NT2/D1 (cell line): ENCODE results near the gene PARD3.

Source experiments
- DNase-seq: peaks from one replicate; pipeline ENCODE4 v3.0.0-alpha.2; 2011; ENCODE audit warnings: low read depth, low spot score
- H3K27me3 ChIP-seq: 2 replicates; pipeline ENCODE4 v1.6.0; 2011; ENCODE audit warnings: mild to moderate bottlenecking; ENCODE audit not compliant: insufficient read length, insufficient read depth
- H3K36me3 ChIP-seq: 2 replicates; pipeline ENCODE4 v1.6.1; 2011; ENCODE audit warnings: mild to moderate bottlenecking, low read length, mixed read lengths; ENCODE audit not compliant: insufficient read depth, insufficient read length
- H3K4me1 ChIP-seq: 2 replicates; pipeline ENCODE4 v1.5.1; 2011; ENCODE audit not compliant: insufficient read depth, insufficient read length
- H3K4me3 ChIP-seq: 2 replicates; pipeline ENCODE4 v1.5.1; 2011; ENCODE audit warnings: low read depth; ENCODE audit not compliant: insufficient read length
- H3K9ac ChIP-seq: 2 replicates; pipeline ENCODE4 v1.6.0; 2011; ENCODE audit warnings: low read depth; ENCODE audit not compliant: insufficient read length
- H3K9me3 ChIP-seq: 2 replicates; pipeline ENCODE4 v1.5.1; 2011; ENCODE audit warnings: mild to moderate bottlenecking, low read length; ENCODE audit not compliant: insufficient read depth
- SUZ12 ChIP-seq: IDR thresholded peaks from 2 replicates; pipeline ENCODE4 v1.6.1; 2011; ENCODE audit not compliant: insufficient read length, insufficient read depth; ENCODE audit errors: extremely low read depth
- YY1 ChIP-seq: IDR thresholded peaks from 2 replicates; pipeline ENCODE4 v1.6.1; 2011; ENCODE audit not compliant: insufficient read length, insufficient read depth
- ZNF274 ChIP-seq: IDR thresholded peaks from 2 replicates; pipeline ENCODE4 v1.6.1; 2011; ENCODE audit warnings: mild to moderate bottlenecking, low read depth, low read length

PARD3 gene

GRCh38 chr10:34555653-34556052, 259.4 kb downstream of the PARD3 start:
- H3K4me3 ChIP-seq: no peak overlapping the region
- no peaks in the 10 kb centered on the region for H3K27me3 ChIP-seq
- no peaks in the 10 kb centered on the region for H3K36me3 ChIP-seq
- no peaks in the 10 kb centered on the region for H3K9me3 ChIP-seq
- DNase-seq: no peak
- H3K4me1 ChIP-seq: peaks cover 2% of the 10 kb centered on the region
- H3K9ac ChIP-seq: no peak overlapping the region
- TF ChIP-seq SUZ12 (no peak), ZNF274 (no peak), YY1 (no peak)

DNA sequence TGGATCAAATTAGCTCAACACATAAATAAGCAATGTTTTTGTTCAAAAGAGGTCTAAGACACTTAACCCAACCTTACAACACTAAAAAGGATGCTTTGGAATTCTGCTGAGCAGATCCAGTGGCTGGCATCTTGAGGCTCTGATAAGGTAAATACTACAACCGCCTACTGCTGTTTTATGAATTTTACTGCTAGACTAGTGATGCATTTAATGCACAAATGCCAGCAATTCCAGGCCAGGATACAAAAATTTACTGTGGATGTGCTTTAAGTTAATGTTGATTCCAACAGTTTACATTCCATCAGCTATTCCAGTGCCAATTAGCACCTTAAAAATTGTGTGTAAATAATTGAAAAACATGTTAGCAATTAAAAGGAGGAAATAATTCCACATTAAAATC, 261.3 kb downstream of the PARD3 start:
- H3K4me3 ChIP-seq: no peak overlapping the region
- H3K36me3 ChIP-seq: no peaks in the 10 kb centered on the region
- no peak for TF ChIP-seq YY1
- TF ChIP-seq SUZ12: no peak
- no peak for TF ChIP-seq ZNF274
- H3K9me3 ChIP-seq: no peaks in the 10 kb centered on the region
- no peaks in the 10 kb centered on the region for H3K27me3 ChIP-seq
- H3K4me1 ChIP-seq: peaks cover 2% of the 10 kb centered on the region
- no peak overlapping the region for H3K9ac ChIP-seq
- DNase-seq: no peak

- no peak for TF ChIP-seq ZNF274
- no peak for TF ChIP-seq SUZ12
- TF ChIP-seq YY1: no peak
- Histone ChIP-seq H3K9ac (no peak overlapping the region), H3K4me1 (peaks cover 2% of the 10 kb centered on the region), H3K27me3 (no peaks in the 10 kb centered on the region), H3K9me3 (no peaks in the 10 kb centered on the region), H3K36me3 (no peaks in the 10 kb centered on the region), H3K4me3 (no peak overlapping the region)
- DNase-seq: no peak
Measured at GRCh38 chr10:34551295-34551694, 263.8 kb downstream of the PARD3 start.

- H3K9me3 ChIP-seq: no peaks in the 10 kb centered on the region
- no peaks in the 10 kb centered on the region for H3K36me3 ChIP-seq
- no peak for TF ChIP-seq SUZ12
- no peak for TF ChIP-seq ZNF274
- no peak for TF ChIP-seq YY1
- H3K27me3 ChIP-seq: no peaks in the 10 kb centered on the region
- H3K9ac ChIP-seq: no peak overlapping the region
- no peak for DNase-seq
- H3K4me1 ChIP-seq: peaks cover 2% of the 10 kb centered on the region
- H3K4me3 ChIP-seq: no peak overlapping the region
Measured at GRCh38 chr10:34549953-34550352, 265.1 kb downstream of the PARD3 start.

- DNase-seq: no peak
- H3K4me1 ChIP-seq: peaks cover 2% of the 10 kb centered on the region
- no peaks in the 10 kb centered on the region for H3K36me3 ChIP-seq
- H3K9me3 ChIP-seq: no peaks in the 10 kb centered on the region
- H3K27me3 ChIP-seq: no peaks in the 10 kb centered on the region
- TF ChIP-seq ZNF274 (no peak), YY1 (no peak), SUZ12 (no peak)
- H3K4me3 ChIP-seq: no peak overlapping the region
- H3K9ac ChIP-seq: no peak overlapping the region
Measured at GRCh38 chr10:34549001-34549400, 266.1 kb downstream of the PARD3 start.

- Histone ChIP-seq H3K9me3 (no peaks in the 10 kb centered on the region), H3K4me1 (peaks cover 2% of the 10 kb centered on the region), H3K4me3 (no peak overlapping the region), H3K9ac (no peak overlapping the region), H3K36me3 (no peaks in the 10 kb centered on the region), H3K27me3 (no peaks in the 10 kb centered on the region)
- DNase-seq: no peak
- TF ChIP-seq SUZ12 (no peak), YY1 (no peak), ZNF274 (no peak)
Measured at GRCh38 chr10:34548466-34548865, 266.6 kb downstream of the PARD3 start.

GRCh38 chr10:34547695-34548094, 267.4 kb downstream of the PARD3 start:
- TF ChIP-seq SUZ12: no peak
- no peak for TF ChIP-seq ZNF274
- TF ChIP-seq YY1: no peak
- Histone ChIP-seq H3K27me3 (no peaks in the 10 kb centered on the region), H3K4me1 (peaks cover 2% of the 10 kb centered on the region), H3K36me3 (no peaks in the 10 kb centered on the region), H3K9ac (no peak overlapping the region), H3K4me3 (no peak overlapping the region), H3K9me3 (no peaks in the 10 kb centered on the region)
- no peak for DNase-seq

DNA sequence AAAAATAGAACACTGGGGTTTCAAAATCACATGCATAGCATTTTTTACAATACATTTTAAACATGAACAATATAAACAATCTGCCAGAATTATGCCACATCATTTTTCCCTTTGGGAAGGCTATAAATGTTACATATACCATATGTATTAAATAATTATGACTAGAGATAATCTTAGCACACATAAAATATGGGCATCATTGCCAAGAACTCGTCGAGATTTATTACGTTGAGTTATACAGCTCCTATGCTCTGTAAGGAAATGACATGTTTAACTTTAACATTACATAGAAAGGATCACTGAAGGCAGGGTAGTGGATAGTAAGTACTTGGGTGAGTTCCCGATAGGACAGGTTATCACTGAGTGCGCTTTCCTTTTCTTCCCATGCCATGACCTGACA, 267.8 kb downstream of the PARD3 start:
- no peaks in the 10 kb centered on the region for H3K27me3 ChIP-seq
- no peak for DNase-seq
- H3K9ac ChIP-seq: no peak overlapping the region
- TF ChIP-seq YY1: no peak
- TF ChIP-seq SUZ12: no peak
- no peak for TF ChIP-seq ZNF274
- no peaks in the 10 kb centered on the region for H3K36me3 ChIP-seq
- H3K9me3 ChIP-seq: no peaks in the 10 kb centered on the region
- no peak overlapping the region for H3K4me3 ChIP-seq
- peaks cover 2% of the 10 kb centered on the region for H3K4me1 ChIP-seq
